Measurements from ENCODE around the gene RNF214. TPM values are rescaled to one million over a fixed set of nuclear protein-coding genes. Genes with fewer than 3 reads are reported as not detected.

RNF214 gene
- total RNA-seq, 2 donors from 2014 or later = 46.4 to 51.1 TPM

DNA sequence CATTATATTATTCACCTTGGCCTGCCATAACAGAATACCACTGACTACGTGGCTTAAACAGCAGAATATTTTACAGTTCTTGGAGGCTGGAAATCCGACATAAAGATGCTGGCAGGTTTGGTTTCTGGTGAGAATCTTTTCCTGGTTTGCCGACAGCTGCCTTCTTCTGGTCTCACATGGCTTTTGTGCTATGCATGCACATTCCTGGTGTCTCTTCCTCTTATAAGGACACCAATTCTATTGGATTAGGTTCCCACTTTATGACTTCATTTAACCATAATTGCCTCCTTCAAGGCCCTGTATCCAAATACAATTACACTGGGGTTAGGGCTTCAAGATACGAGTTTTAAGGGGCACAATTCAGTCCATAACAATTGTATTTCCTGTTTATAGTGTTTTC is 17.1 kb downstream of the RNF214 start:
- Mint-ChIP-seq H3K27me3 (ENCODE audit: insufficient read depth) (no peaks in the 10 kb centered on the region), H3K9me3 (no peaks in the 10 kb centered on the region), H3K4me1 (peaks cover 2% of the 10 kb centered on the region), H3K36me3 (ENCODE audit: low read depth) (peaks cover 60% of the 10 kb centered on the region), H3K4me3 (no peak overlapping the region), H3K27ac (peak overlapping the region; percentile 40)
- WGBS, 2 experiments (ENCODE audit: insufficient coverage in 1 of 2, insufficient read length in 1 of 2) = 83 to 97% methylated on average over 4 of the region's 4 CpGs
- no peaks in the 10 kb centered on the region for H3K9me3 ChIP-seq (ENCODE audit: control insufficient read depth, low read length)
- no peak overlapping the region for H3K4me3 ChIP-seq (ENCODE audit: low read length)
- no peak for DNase-seq
- H3K9ac ChIP-seq (ENCODE audit: extremely low read depth, low read length, poor library complexity, severe bottlenecking) = no peak overlapping the region
- H3K27me3 ChIP-seq (ENCODE audit: control insufficient read depth, insufficient read depth, low read length, poor library complexity, severe bottlenecking) = no peaks in the 10 kb centered on the region
- TF ChIP-seq, protein P1, sequence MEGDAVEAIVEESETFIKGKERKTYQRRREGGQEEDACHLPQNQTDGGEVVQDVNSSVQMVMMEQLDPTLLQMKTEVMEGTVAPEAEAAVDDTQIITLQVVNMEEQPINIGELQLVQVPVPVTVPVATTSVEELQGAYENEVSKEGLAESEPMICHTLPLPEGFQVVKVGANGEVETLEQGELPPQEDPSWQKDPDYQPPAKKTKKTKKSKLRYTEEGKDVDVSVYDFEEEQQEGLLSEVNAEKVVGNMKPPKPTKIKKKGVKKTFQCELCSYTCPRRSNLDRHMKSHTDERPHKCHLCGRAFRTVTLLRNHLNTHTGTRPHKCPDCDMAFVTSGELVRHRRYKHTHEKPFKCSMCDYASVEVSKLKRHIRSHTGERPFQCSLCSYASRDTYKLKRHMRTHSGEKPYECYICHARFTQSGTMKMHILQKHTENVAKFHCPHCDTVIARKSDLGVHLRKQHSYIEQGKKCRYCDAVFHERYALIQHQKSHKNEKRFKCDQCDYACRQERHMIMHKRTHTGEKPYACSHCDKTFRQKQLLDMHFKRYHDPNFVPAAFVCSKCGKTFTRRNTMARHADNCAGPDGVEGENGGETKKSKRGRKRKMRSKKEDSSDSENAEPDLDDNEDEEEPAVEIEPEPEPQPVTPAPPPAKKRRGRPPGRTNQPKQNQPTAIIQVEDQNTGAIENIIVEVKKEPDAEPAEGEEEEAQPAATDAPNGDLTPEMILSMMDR (conservative IDR thresholded peaks at IDR 0.05) = no peak
- H3K4me1 ChIP-seq (ENCODE audit: control insufficient read depth, insufficient read depth, low read length) = no peaks in the 10 kb centered on the region
- no peak overlapping the region for H3K27ac ChIP-seq (ENCODE audit: low read depth, low read length)
- H3K36me3 ChIP-seq (ENCODE audit: control insufficient read depth, insufficient read depth, low read length) = peaks cover 49% of the 10 kb centered on the region

DNA sequence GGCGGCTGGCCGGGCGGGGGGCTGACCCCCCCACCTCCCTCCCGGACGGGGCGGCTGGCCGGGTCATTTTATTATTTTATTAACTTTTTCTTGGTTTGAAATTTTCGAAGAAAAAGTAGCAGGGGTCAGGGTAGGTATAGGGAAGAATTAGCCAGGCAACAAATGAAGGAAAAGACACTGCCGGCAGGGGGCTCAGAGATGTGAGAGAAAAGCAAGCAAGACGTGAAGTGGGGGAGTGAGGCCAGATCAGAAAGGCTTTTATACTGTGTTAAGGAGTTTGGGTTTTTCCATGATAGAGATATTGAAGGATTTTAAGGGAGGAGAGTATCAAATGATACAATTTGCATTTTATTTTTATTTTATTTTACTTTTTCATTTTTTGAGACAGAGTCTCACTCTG is 19.0 kb downstream of the RNF214 start:
- no peaks in the 10 kb centered on the region for H3K27me3 Mint-ChIP-seq (ENCODE audit: insufficient read depth)
- no peak for DNase-seq
- Histone ChIP-seq H3K27ac (ENCODE audit: low read depth, low read length) (no peak overlapping the region), H3K9me3 (ENCODE audit: control insufficient read depth, low read length) (no peaks in the 10 kb centered on the region), H3K27me3 (ENCODE audit: control insufficient read depth, insufficient read depth, low read length, poor library complexity, severe bottlenecking) (no peaks in the 10 kb centered on the region), H3K4me1 (ENCODE audit: control insufficient read depth, insufficient read depth, low read length) (no peaks in the 10 kb centered on the region), H3K36me3 (ENCODE audit: control insufficient read depth, insufficient read depth, low read length) (peaks cover 41% of the 10 kb centered on the region), H3K9ac (ENCODE audit: extremely low read depth, low read length, poor library complexity, severe bottlenecking) (no peak overlapping the region), H3K4me3 (ENCODE audit: low read length) (no peak overlapping the region)
- H3K36me3 Mint-ChIP-seq (ENCODE audit: low read depth) = peaks cover 61% of the 10 kb centered on the region
- 84 to 86% methylated on average over 3 of the region's 10 CpGs for WGBS, 2 experiments (ENCODE audit: insufficient coverage in 1 of 2, insufficient read length in 1 of 2)
- no peaks in the 10 kb centered on the region for H3K9me3 Mint-ChIP-seq
- no peak overlapping the region for H3K4me3 Mint-ChIP-seq
- H3K4me1 Mint-ChIP-seq = peaks cover 2% of the 10 kb centered on the region
- TF ChIP-seq, protein P1 (conservative IDR thresholded peaks at IDR 0.05) = peak; percentile 24
- no peak overlapping the region for H3K27ac Mint-ChIP-seq

DNA sequence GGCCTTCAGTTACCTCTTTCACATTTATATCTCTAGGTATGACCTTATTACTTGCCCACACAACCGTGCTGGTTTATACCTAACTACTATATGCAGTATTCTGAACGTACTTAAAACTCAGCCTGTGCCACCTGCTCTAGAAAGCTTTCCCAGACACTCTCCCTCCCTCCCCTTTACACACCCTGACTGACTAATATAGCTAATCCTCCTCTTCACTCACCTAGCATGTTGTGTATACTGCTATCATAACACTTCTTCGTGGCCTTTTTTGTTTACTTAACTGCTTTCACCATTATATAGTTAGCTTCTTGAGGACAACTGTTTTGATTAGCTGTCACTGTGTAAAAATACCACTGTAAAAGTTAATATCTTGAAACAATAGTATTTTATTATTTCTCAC is 23.5 kb downstream of the RNF214 start:
- no peak overlapping the region for H3K27ac ChIP-seq (ENCODE audit: low read depth, low read length)
- no peak overlapping the region for H3K4me3 ChIP-seq (ENCODE audit: low read length)
- Mint-ChIP-seq H3K27me3 (ENCODE audit: insufficient read depth) (no peaks in the 10 kb centered on the region), H3K4me1 (peaks cover 2% of the 10 kb centered on the region), H3K9me3 (no peaks in the 10 kb centered on the region), H3K36me3 (ENCODE audit: low read depth) (peaks cover 67% of the 10 kb centered on the region), H3K4me3 (no peak overlapping the region), H3K27ac (no peak overlapping the region)
- H3K4me1 ChIP-seq (ENCODE audit: control insufficient read depth, insufficient read depth, low read length) = no peaks in the 10 kb centered on the region
- H3K27me3 ChIP-seq (ENCODE audit: control insufficient read depth, insufficient read depth, low read length, poor library complexity, severe bottlenecking) = no peaks in the 10 kb centered on the region
- peaks cover 43% of the 10 kb centered on the region for H3K36me3 ChIP-seq (ENCODE audit: control insufficient read depth, insufficient read depth, low read length)
- TF ChIP-seq, protein P1 (conservative IDR thresholded peaks at IDR 0.05) = no peak
- no peak for DNase-seq
- H3K9ac ChIP-seq (ENCODE audit: extremely low read depth, low read length, poor library complexity, severe bottlenecking) = no peak overlapping the region
- no peaks in the 10 kb centered on the region for H3K9me3 ChIP-seq (ENCODE audit: control insufficient read depth, low read length)
- WGBS, 2 experiments (ENCODE audit: insufficient coverage in 1 of 2, insufficient read length in 1 of 2) = 96 to 100% methylated on average over 2 to 3 of the region's 3 CpGs
